NCI-H2029 (cell line): ENCODE data around the gene PHTF1.

Source experiments
- DNase-seq: peaks from one replicate; lab custom pipeline; 2025; lab: John Stamatoyannopoulos, UW

The PHTF1 gene

GRCh38 chr1:113759333-113760101 is at the start of gene PHTF1:
Gene PHTF1, minus strand, starts transcription at chr1:113759486. Its CDS starts 783 bp downstream, at chr1:113758703.
- DNase-seq: peak; percentile 41

DNA sequence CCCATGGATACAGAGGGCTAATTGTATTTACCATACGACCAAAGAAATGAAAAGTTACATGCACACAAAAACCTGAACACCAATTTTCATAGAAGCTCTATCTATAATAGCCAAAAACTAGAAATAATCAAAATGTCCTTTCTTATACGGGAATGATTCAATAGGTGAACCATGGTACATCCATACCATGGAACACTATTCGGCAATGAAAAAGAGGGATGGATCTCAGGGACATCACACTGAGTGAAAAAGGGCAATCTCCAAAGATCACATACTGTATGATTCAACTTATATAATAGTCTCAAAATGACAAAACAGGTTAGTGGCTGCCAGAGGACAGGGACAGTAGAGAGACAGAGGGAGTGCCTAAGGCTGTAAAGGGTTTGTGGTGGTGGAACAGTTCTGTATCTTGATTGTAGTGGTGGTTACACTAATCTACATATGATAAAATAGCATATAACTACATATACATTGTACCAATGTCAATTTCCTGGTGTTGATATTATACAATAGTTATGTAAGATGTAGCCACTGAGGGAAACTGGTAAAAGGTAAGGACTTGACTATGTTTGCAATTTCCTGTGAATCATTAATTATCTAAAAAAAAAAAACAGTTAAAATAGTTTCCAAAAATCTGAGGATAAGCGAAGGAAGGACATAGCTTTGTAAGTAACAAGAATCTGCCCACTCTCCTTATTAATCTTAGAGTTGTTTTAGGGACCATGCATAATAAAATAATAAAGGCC is 49.3 kb upstream of the PHTF1 start:
- no peak for DNase-seq

GRCh38 chr1:113805639-113806038 is 46.4 kb upstream of the PHTF1 start:
- no peak for DNase-seq

DNA sequence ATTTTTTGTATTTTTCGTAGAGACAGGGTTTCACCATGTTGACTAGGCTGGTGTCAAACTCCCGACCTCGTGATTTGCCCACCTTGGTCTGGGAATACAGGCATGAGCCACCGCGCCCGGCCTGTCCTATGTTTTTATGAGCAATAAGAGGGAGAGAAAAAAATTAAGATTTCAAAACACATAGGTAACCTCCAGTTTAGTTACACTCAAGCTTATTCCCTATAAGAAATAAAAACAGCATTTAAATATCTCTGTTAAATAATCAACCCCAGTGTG is 45.9 kb upstream of the PHTF1 start:
- no peak for DNase-seq

- DNase-seq: no peak
Observed at GRCh38 chr1:113804421-113805255, 45.4 kb upstream of the PHTF1 start.

DNA sequence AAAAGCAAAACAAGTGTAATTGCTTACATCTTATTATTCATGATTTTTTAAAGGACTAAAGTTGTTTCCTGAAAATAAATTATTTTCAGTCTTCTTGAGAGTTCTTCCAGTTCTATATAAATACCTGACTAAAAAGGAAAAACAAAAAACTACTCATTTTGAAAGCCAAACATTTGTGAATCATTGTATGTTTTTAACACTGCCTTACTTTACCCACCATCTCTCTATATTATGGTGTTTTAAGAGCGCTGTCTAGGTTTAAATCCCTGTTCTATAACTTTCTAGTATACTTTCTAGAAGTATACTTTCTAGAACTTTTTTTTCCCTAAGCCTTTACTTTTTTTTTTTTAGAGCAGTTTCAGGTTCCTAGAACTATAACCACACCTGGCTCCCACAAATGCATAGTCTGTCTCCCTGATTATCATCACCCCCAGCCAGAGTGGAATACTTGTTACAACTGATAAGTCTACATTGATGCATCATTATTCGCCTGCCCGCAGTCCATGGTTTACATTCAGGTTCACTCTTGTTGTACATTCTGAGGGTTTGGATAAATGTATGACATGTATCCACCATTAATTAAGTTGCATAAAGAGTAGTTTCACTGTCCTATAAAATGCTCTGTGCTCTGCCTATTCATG is 43.2 kb upstream of the PHTF1 start:
- DNase-seq: no peak

DNA sequence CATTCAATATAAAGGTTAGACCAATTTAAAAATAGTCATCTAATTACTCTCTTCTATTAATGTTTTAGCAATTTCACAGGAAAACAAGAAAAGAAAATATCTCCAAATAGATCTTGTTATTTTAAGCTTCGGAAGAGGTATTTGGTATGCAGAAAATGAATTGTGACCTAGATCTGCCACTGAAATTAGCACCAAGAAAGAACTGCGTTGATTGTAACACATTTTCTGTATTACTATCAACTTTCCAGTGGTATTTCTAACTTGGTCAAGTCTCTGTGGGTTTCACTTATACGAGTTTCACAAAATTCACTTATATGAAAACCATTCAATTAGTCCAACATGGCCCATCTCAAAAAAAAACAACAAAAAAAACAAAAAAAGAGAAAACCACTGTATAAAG is 41.2 kb upstream of the PHTF1 start:
- DNase-seq: no peak

DNA sequence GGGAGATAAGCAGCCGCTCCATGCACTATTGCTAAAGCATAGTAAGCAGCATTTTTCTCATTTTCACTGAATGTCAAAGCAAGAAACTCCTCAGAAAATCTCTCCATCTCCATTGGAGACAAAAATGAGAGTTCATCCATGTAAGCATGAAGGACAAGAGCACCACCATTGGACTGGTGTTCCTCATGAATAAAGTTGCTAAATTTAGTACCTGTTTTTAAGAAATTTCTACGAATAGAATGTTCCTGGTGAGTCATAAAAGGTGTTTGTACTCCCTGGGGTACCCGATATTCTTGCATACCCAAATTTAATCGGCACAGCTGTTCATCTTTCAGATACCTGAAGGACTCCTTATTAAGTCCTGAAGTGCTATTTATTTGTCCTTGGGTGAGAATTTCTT is 38.2 kb upstream of the PHTF1 start:
- DNase-seq: no peak

DNA sequence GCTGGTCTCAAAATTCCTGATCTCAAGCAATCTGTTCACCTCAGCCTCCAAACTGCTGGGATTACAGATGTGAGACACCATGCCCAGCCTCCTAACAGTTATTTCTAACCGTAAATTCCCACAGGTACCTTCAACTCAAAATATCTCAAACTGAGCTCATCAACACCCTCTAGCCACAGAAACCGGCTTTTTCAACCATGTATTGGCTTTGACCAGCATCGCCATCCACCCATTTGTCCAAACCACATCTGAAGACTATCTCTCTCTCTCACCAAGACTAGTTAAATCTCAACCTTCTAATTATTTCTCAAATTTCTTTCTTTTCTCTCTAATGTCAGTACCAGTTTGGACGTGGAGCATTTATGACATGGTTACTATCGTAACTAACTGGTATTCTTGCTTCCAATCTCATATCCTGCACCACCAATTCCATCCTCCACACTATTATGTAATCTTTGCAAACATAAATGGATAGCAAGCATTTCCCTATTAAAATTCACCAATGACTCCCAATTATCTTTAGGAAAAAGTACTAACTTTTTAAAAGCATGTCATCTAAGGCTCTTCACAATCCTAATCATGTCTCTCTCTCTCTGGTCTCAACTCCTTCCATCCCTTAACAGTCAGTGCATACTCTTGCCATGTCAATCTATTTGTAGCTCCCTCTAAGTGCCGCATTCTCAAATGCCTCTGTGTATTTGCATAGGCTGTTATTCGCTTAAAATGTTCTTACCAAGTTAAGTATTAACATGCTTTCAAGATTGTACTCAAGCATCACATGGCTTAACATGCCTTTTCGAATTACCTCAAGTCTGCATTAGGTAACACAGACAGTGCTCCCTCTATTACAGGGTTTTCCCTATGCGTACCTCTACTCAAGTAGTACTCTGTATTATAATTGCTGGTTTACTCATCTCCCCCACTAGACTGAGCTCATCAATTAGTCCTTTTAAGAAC is 34.9 kb upstream of the PHTF1 start:
- no peak for DNase-seq

GRCh38 chr1:113792986-113793385 is 33.7 kb upstream of the PHTF1 start:
- no peak for DNase-seq

- DNase-seq: no peak
Observed at GRCh38 chr1:113792471-113792870, 33.2 kb upstream of the PHTF1 start.

GRCh38 chr1:113788802-113789201 is 29.5 kb upstream of the PHTF1 start:
- DNase-seq: no peak

DNA sequence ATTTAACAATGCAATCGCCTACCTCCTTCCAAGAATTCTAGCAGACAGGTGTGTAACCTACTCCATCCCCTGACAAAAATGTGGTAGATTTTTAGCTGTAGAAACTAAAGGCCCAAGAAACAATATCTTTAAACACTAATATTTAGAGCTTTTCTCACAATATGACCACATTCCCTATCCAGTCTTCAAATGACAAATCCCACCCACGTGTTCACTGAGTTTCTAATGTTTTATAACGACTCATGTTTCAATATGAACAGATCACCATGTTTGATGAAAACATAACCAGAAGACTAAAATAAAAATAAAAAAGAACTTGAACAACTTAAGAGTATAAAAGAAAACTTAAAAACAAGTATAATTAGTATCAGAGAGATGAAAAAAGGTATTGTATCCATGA is 28.4 kb upstream of the PHTF1 start:
- DNase-seq: no peak

GRCh38 chr1:113786069-113786468 is 26.8 kb upstream of the PHTF1 start:
- DNase-seq: no peak

DNA sequence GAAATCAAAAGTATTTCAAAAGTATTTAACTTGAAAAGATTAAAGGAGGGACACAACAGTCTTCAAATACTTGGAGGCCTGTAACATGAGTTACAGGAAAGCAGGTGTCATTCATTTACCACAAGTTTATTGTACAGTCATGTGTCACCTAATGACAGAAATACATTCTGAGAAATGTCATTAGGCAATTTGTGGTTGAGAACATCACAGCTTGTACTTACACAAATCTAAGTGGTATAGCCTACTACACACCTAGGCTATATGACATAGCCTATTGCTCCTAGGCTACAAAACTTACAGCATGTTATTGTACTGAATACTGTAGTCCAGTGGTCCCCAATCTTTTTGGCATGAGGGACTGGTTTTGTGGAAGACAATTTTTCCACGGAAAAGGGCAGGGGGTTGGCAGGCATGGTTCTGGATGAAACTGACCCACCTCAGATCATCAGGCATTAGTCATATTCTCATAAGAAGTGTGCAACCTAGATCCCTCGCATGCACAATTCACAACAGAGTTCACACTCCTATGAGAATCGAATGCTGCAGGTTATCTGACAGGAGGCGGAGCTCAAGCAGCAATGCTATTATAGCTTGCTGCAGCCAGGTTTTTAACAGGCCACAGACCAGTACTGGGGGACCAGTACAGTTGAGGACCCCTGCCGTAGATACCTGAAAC is 25.0 kb upstream of the PHTF1 start:
- no peak for DNase-seq

- DNase-seq: no peak
Observed at GRCh38 chr1:113783254-113784103, 24.2 kb upstream of the PHTF1 start.

DNA sequence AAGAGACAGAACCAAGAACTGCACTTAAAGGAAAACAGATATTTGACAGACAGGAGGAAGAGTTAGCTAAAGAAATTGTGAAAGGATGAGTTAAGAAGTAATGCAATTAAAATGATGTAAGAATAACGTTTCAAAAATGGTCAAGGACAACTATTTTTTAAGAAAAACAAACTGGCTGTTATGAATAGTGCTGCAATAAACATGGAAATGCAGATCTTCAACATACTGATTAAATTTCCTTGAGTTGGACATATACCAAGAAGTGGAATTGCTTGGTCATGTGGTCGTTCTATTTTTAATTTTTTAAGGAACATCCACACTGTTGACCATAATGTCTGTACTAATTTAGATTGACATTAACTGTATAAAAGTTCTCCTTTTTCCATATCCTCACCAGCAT is 23.1 kb upstream of the PHTF1 start:
- DNase-seq: no peak

DNA sequence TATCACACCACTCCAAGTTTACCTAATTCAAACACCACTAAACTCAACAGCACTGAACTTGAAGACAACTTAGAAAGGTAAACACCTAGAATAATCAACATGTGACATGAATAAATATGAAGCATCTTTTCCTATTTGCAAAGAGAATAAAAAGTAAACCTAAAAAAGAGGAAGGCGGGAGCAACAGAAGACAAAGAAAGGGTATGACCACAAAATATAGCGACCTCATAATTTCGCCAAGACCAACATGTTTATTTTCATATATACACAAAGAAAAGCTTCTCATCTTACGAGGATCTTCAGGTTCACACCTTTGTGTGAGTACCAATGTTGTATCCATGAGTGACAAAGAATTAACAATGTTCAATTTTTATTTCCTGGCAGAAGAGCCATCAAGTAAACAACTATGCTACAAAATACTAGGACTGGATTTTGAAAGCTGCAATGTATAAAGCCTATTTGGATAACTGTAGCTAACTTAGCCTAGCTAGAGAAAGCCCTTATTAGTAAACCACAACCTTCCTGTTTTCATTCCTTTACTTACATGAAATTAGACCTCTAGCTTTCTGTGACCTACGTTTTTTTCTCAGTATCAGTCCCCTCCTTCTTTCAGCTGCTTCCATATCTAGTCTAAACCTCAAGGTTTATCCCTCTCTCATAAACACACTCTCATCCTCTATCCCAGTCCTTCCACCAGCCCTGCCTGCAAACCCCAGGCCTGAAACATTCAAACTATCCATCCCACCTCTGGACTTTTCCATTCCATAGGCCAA is 21.3 kb upstream of the PHTF1 start:
- DNase-seq: peak; percentile 26

- DNase-seq: no peak
Observed at GRCh38 chr1:113779542-113779941, 20.3 kb upstream of the PHTF1 start.
